Middle frontal gyrus (tissue), 1 donor: ENCODE measurements around the gene THADA.
"Not testable (repeated sequence)": the region's sequence is repeated elsewhere in the genome, so short reads cannot be mapped to it uniquely, and the experiment has no call there.

Experiments
- DNase-seq: peaks from one replicate; pipeline ENCODE4 v3.0.0-alpha.2; 2015; ENCODE audit warnings: low spot score; ENCODE audit errors: extremely low spot score

Gene THADA

GRCh38 chr2:43600596-43600995 is 4.8 kb upstream of the THADA start:
- not testable (repeated sequence) for DNase-seq

- DNase-seq: no peak
These were observed 963 bp downstream of the THADA start for GRCh38 chr2:43594875-43595274.

- DNase-seq: no peak
These were observed 2.6 kb downstream of the THADA start for GRCh38 chr2:43593254-43593653.

- no peak for DNase-seq
These were observed 3.4 kb downstream of the THADA start for GRCh38 chr2:43592443-43592842.

- DNase-seq: no peak
These were observed 10.1 kb downstream of the THADA start for GRCh38 chr2:43585708-43586107.

- no peak for DNase-seq
These were observed 16.4 kb downstream of the THADA start for GRCh38 chr2:43579275-43579981.

GRCh38 chr2:43576981-43577892 is 18.6 kb downstream of the THADA start:
- peak; percentile 9 for DNase-seq

- DNase-seq: no peak
These were observed 23.6 kb downstream of the THADA start for GRCh38 chr2:43572244-43572643.

GRCh38 chr2:43569921-43570320 is 25.9 kb downstream of the THADA start:
- DNase-seq: no peak

GRCh38 chr2:43568228-43568627 is 27.6 kb downstream of the THADA start:
- no peak for DNase-seq

- DNase-seq: no peak
These were observed 29.4 kb downstream of the THADA start for GRCh38 chr2:43566461-43566729.

GRCh38 chr2:43563679-43564078 is 32.2 kb downstream of the THADA start:
- no peak for DNase-seq

GRCh38 chr2:43560231-43560547 is 35.6 kb downstream of the THADA start:
- DNase-seq: no peak

GRCh38 chr2:43559391-43560230 is 36.2 kb downstream of the THADA start:
- DNase-seq: no peak

GRCh38 chr2:43557196-43557595 is 38.6 kb downstream of the THADA start:
- DNase-seq: no peak

- DNase-seq: no peak
These were observed 39.6 kb downstream of the THADA start for GRCh38 chr2:43556256-43556655.

- DNase-seq: no peak
These were observed 42.4 kb downstream of the THADA start for GRCh38 chr2:43553341-43553855.

- no peak for DNase-seq
These were observed 43.8 kb downstream of the THADA start for GRCh38 chr2:43551990-43552389.

GRCh38 chr2:43548381-43548780 is 47.5 kb downstream of the THADA start:
- not testable (repeated sequence) for DNase-seq

GRCh38 chr2:43542285-43542933 is 53.4 kb downstream of the THADA start:
- peak; percentile 9 for DNase-seq

GRCh38 chr2:43541165-43541564 is 54.7 kb downstream of the THADA start:
- no peak for DNase-seq
